Upper lobe of left lung (tissue), 6 donors: Measurements from ENCODE around the gene CHORDC1. TPM values are rescaled to one million over a fixed set of nuclear protein-coding genes. Genes with fewer than 3 reads are reported as not detected.

Experiments
- ATAC-seq, 2 donors: fragments of 200-7000 bp; cut with Tn5 transposase; one replicate each; pipeline ENCODE4 v1.9.1; 2022; ENCODE audit warnings: mild to moderate bottlenecking in 2 of 2, moderate library complexity in 2 of 2; ENCODE audit not compliant: low FRiP score in 2 of 2
- DNase-seq, 2 donors: peaks; one replicate each; pipeline ENCODE4 v3.0.0-alpha.2; 2019 to 2020
- H3K27ac ChIP-seq, 4 donors: fragments of 200-600 bp; sonication (generic); one replicate each; pipeline ENCODE4 v1.5.1; 2016 to 2019
- H3K27me3 ChIP-seq, 4 donors: fragments of 200-600 bp; sonication (generic); one replicate each; pipeline ENCODE4 v1.5.1; 2017 to 2019
- H3K36me3 ChIP-seq, 4 donors: fragments of 200-600 bp; sonication (generic); one replicate each; pipeline ENCODE4 v1.5.1; 2016 to 2019
- H3K4me1 ChIP-seq, 4 donors: fragments of 200-600 bp; sonication (generic); one replicate each; pipeline ENCODE4 v1.5.1; 2018 to 2019
- H3K4me3 ChIP-seq, 4 donors: fragments of 200-600 bp; sonication (generic); one replicate each; pipeline ENCODE4 v1.5.1; 2017 to 2019; ENCODE audit warnings: mild to moderate bottlenecking in 2 of 4, moderate library complexity in 1 of 4
- H3K9me3 ChIP-seq, 4 donors: fragments of 200-600 bp; sonication (generic); one replicate each; pipeline ENCODE4 v1.5.1; 2018 to 2019
- EP300 ChIP-seq, 4 donors: sonication (generic); formaldehyde crosslinking; IDR thresholded peaks; one replicate each; pipeline ENCODE4 v1.5.1; 2017; ENCODE audit warnings: antibody characterized with exemption in 4 of 4, control low read depth in 2 of 4
- POLR2A ChIP-seq, 4 donors: fragments of 450-650 bp; IDR thresholded peaks; one replicate each; pipeline ENCODE4 v1.5.1; 2016 to 2017; ENCODE audit warnings: antibody characterized with exemption in 4 of 4, mild to moderate bottlenecking in 2 of 4
- POLR2AphosphoS5 ChIP-seq, 2 donors: sonication (generic); formaldehyde crosslinking; IDR thresholded peaks; one replicate each; pipeline ENCODE4 v1.5.1; 2017; ENCODE audit warnings: antibody characterized with exemption in 2 of 2
- WGBS, 2 donors: methylation state at CpG; one replicate each; pipeline ENCODE4 v1.1.5; 2017 to 2018; 5-methylcytosine and 5-hydroxymethylcytosine counted together
- total RNA-seq, 6 donors: library from RNA; depleted of rRNA in 4 of 6; stranded (reverse); fragments of >200 nt in 4 of 6; gene quantifications; one replicate each; pipeline versions ENCODE4 v1.1.0 to v1.2.1, GENCODE V29; 2016 to 2021
- TF ChIP-seq, protein P1 (sequence below), 6 experiments: fragments of 450-650 bp in 4 of 6; fragments of 200-600 bp in 2 of 6; sonication (generic) in 2 of 6; IDR thresholded peaks; one replicate each; pipeline ENCODE4 v1.5.1; 2016 to 2019; ENCODE audit warnings: antibody characterized with exemption in 6 of 6
- donor health status: DM: no; HTN: no; CAD: no; lungs with moderate emphysema.
- donor health status: DM: no; HTN: yes; CAD: no; lungs with severe emphysema.

Gene CHORDC1
- total RNA-seq, 6 donors from 2014 or later = 12.8 to 47.4 (median 32.9) TPM

DNA sequence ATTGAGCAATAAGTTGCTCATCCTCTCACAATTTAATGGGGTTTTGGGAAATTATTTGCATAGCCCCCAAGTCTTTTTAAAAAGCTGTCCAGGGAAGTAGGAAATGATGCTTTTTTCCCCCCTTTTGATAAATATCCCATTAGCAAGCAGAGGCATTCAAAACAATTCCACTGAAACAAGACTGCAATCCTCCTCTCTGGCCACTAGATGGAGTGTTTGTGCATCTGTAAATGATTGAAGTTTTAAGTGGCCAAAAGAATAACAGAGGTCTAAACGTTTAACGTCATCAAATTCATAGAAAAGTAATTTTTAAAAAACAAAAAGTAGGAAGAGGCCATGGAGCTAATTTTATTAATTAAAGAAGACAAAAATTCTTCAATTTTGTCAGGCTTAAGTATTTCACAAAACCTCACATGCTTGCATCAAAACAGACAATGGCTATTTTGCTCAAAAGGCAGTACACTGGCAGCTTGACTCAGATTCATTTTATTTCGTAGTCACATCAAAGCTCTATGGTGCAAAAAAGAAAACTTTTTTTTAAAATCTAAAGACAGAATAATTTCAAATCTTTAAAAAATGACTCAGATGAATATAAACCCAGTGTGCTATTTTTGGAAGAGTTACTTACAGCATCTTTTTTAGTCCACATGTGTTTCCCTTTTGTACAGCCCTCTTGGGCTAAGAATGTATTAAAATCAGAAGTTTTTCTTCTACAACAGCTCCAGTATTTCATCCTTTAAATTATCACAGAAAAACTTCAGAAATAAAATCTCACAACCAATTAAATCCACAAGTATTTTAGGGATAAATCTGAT is 17.8 kb downstream of the CHORDC1 start:
- TF ChIP-seq, protein P1, sequence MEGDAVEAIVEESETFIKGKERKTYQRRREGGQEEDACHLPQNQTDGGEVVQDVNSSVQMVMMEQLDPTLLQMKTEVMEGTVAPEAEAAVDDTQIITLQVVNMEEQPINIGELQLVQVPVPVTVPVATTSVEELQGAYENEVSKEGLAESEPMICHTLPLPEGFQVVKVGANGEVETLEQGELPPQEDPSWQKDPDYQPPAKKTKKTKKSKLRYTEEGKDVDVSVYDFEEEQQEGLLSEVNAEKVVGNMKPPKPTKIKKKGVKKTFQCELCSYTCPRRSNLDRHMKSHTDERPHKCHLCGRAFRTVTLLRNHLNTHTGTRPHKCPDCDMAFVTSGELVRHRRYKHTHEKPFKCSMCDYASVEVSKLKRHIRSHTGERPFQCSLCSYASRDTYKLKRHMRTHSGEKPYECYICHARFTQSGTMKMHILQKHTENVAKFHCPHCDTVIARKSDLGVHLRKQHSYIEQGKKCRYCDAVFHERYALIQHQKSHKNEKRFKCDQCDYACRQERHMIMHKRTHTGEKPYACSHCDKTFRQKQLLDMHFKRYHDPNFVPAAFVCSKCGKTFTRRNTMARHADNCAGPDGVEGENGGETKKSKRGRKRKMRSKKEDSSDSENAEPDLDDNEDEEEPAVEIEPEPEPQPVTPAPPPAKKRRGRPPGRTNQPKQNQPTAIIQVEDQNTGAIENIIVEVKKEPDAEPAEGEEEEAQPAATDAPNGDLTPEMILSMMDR (IDR thresholded peaks at IDR 0.05) = peak; percentile 38 to 81 (median 73)
- no peak for TF ChIP-seq POLR2A (IDR thresholded peaks at IDR 0.05)
- peak in 1 of 2 donors; percentile 78 for ATAC-seq
- Histone ChIP-seq H3K4me3 (no peak overlapping the region), H3K4me1 (no peaks in the 10 kb centered on the region), H3K36me3 (peaks cover 0 to 83% (median 31%) of the 10 kb centered on the region in 4 donors), H3K27me3 (no peaks in the 10 kb centered on the region), H3K9me3 (no peaks in the 10 kb centered on the region), H3K27ac (no peak overlapping the region)
- 22 to 25% methylated on average over 3 of the region's 3 CpGs for WGBS, 2 donors
- no peak for DNase-seq

DNA sequence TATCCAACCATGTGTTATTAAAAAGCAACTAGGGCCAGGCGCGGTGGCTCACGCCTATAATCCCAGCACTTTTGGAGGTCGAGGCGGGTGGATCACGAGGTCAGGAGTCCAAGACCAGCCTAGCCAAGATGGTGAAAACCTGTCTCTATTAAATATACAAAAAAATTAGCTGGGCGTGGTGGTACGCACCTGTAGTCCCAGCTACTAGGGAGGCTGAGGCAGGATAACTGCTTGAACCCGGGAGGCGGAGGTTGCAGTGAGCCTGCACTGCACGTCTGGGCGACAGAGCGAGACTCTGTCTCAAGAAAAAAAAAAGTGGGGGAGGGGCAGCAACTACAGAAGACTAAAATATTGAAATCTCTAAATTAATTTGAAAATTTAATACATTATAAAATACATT is 18.4 kb downstream of the CHORDC1 start:
- 96 to 97% methylated on average over 13 of the region's 13 CpGs for WGBS, 2 donors
- Histone ChIP-seq H3K27me3 (no peaks in the 10 kb centered on the region), H3K9me3 (no peaks in the 10 kb centered on the region), H3K36me3 (peaks cover 0 to 76% (median 25%) of the 10 kb centered on the region in 4 donors), H3K4me1 (no peaks in the 10 kb centered on the region), H3K4me3 (no peak overlapping the region), H3K27ac (no peak overlapping the region)
- DNase-seq = no peak
- no peak for TF ChIP-seq EP300 (IDR thresholded peaks at IDR 0.05)
- ATAC-seq = no peak

DNA sequence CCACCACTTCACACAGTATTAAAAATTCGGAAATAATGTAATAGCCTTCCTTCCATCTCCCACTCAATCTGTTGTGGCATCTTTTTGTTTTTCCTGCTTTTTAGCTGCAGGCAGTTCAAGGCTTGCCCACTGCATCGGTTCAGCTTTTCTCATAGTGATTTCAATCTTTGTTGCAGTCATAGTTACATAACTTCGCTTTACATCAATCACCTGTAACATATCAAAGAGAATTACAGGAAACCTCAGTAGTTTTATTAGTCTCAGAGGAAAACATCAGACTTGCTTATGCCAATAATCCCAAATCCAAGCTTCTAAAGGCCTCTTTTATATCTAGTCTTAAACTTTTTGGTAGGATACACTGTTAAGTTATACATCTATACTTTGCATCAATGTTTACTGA is 20.5 kb downstream of the CHORDC1 start:
- 66 to 80% methylated on average over 3 of the region's 3 CpGs for WGBS, 2 donors
- H3K9me3 ChIP-seq = no peaks in the 10 kb centered on the region
- no peak overlapping the region for H3K4me3 ChIP-seq
- no peak for ATAC-seq
- TF ChIP-seq EP300 (IDR thresholded peaks at IDR 0.05) (no peak), POLR2A (IDR thresholded peaks at IDR 0.05) (no peak)
- TF ChIP-seq, protein P1 (IDR thresholded peaks at IDR 0.05) = no peak
- peaks cover 0 to 5% (median 0%) of the 10 kb centered on the region in 4 donors for H3K4me1 ChIP-seq
- peaks cover 0 to 77% (median 16%) of the 10 kb centered on the region in 4 donors for H3K36me3 ChIP-seq
- no peak overlapping the region for H3K27ac ChIP-seq
- H3K27me3 ChIP-seq = no peaks in the 10 kb centered on the region
- DNase-seq = no peak

DNA sequence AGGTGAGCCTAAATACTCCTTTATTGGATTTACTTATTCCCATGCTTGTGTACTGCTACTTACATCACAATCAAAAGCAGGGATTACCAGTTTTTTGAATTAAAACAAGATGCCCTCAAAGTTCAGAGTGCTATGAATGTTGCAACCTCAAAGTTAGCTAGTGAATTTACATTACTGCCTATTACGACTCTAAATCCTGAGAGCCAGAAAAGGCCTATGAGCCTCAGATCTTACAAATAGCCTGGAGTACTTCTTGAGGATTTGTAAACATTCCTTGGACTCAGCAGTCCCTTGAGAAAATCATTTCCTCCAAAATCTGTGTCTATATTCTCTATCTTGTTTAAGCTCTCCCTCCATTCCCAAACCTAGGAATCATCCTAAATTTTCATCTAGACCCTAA is 25.5 kb downstream of the CHORDC1 start:
- ATAC-seq (peak in 1 of 2 donors; percentile 66), DNase-seq (no peak)
- Histone ChIP-seq H3K27me3 (no peaks in the 10 kb centered on the region), H3K9me3 (no peaks in the 10 kb centered on the region), H3K4me3 (no peak overlapping the region), H3K27ac (no peak overlapping the region), H3K4me1 (peaks cover 0 to 8% (median 0%) of the 10 kb centered on the region in 4 donors), H3K36me3 (peaks cover 0 to 35% (median 3%) of the 10 kb centered on the region in 4 donors)
- TF ChIP-seq, protein P1 (IDR thresholded peaks at IDR 0.05) = no peak
- TF ChIP-seq POLR2A (IDR thresholded peaks at IDR 0.05) (no peak), EP300 (IDR thresholded peaks at IDR 0.05) (no peak), POLR2AphosphoS5 (IDR thresholded peaks at IDR 0.05) (no peak)
- 65 to 76% methylated on average over 1 of the region's 1 CpG for WGBS, 2 donors

DNA sequence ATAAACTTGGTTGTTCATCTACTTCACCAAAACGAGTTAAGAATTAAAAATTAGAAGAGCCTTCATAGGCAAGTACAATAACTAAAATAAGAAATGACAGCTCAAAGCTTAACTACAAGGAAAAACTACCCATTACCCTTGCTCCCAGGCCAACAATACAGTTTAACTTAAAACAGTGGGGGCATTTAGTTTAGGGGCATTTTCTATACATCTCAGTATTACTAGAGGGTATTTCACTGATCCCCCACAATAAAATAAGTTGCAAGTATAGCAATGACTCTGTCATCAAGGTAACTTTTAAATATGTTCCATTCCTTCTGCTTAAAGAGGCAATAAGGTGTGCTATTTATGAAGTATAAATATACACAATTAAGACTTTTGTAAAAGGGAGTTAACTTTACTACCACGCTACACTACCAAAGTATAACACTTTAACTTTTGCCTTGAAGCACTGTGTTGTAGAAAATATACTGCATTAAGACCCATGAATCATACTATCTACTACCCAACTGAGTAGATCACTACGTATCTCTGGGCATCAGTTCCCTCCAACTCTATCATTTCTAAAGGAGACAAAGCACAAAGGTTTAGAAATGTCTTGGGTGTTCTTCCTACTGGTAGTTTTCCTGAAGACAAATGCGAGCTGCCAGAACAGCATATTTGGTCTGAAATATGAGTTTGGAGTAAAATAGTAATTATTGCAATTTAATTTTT is 29.8 kb downstream of the CHORDC1 start:
- H3K4me1 ChIP-seq = peaks cover 0 to 8% (median 0%) of the 10 kb centered on the region in 4 donors
- H3K27ac ChIP-seq = no peak overlapping the region
- TF ChIP-seq, protein P1 (IDR thresholded peaks at IDR 0.05) = no peak
- TF ChIP-seq POLR2A (IDR thresholded peaks at IDR 0.05) (no peak), POLR2AphosphoS5 (IDR thresholded peaks at IDR 0.05) (no peak), EP300 (IDR thresholded peaks at IDR 0.05) (no peak)
- H3K27me3 ChIP-seq = no peaks in the 10 kb centered on the region
- DNase-seq (no peak), ATAC-seq (no peak)
- H3K4me3 ChIP-seq = no peak overlapping the region
- WGBS, 2 donors = 90 to 93% methylated on average over 4 of the region's 4 CpGs
- peaks cover 0 to 7% (median 0%) of the 10 kb centered on the region in 4 donors for H3K36me3 ChIP-seq
- no peaks in the 10 kb centered on the region for H3K9me3 ChIP-seq
